ENCODE measurements around the gene ZC3HAV1L. TPM values are rescaled to one million over a fixed set of nuclear protein-coding genes. Genes with fewer than 3 reads are reported as not detected.

The ZC3HAV1L gene, protein sequence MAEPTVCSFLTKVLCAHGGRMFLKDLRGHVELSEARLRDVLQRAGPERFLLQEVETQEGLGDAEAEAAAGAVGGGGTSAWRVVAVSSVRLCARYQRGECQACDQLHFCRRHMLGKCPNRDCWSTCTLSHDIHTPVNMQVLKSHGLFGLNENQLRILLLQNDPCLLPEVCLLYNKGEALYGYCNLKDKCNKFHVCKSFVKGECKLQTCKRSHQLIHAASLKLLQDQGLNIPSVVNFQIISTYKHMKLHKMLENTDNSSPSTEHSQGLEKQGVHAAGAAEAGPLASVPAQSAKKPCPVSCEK
- total RNA-seq = 1 to 10 TPM; 1.2 to 2.4 (median 1.7) TPM
- polyA plus RNA-seq = under 1 TPM; 0.18 to 0.44 (median 0.22) TPM
- long read RNA-seq, donor 1 = 0 reads
- long read RNA-seq, donor 2 = 0 reads

DNA sequence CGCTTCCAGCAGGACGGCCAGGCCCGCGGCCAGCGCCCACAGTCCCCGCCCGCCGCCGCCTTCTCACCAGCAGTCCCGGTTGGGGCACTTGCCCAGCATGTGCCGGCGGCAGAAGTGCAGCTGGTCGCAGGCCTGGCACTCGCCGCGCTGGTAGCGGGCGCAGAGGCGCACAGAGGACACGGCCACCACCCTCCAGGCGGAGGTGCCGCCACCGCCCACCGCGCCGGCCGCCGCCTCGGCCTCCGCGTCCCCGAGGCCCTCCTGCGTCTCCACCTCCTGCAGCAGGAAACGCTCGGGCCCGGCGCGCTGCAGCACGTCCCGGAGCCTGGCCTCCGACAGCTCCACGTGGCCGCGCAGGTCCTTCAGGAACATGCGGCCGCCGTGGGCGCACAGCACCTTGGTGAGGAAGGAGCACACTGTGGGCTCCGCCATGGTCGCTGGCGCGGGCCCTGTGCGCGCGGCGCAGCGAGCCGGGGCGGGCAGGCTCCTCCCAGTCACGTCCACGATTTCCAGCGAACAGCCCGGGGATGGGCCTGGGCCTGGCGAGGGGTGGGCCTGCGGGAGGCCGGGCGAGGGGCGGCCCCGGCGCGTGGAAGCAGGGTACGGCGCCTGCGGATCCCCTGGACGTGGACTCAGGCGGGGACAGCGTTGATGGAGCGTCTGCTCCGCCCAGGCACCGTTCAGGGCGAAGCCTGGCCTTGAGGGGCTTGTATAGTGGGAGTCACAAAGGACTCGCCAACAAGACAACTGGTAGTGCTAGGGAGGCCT is at the start of gene ZC3HAV1L:
ZC3HAV1L (minus strand) TSS at position 457 of the 768 bp plus-strand sequence; CDS start at position 432, 25 bp downstream.
- peak; percentile 68 to 79 (median 74) for ATAC-seq
- Histone ChIP-seq H3K9me3 (no peaks in the 10 kb centered on the region), H3K4me3 (peak within 1 kb of the TSS; percentile 76), H3K36me3 (ENCODE audit: insufficient read depth in 1 of 2, low read depth in 1 of 2) (no peaks in the 10 kb centered on the region), H3K4me1 (no peaks in the 10 kb centered on the region), H3K27ac (peak within 1 kb of the TSS; percentile 63), H3K27me3 (ENCODE audit: insufficient read depth in 3 of 3, low read length in 2 of 3) (peaks cover 0 to 6% (median 0%) of the 10 kb centered on the region in 3 donors)
- intact Hi-C loops (cut with DNase I) = no loop called here
- TF ChIP-seq, protein P1, sequence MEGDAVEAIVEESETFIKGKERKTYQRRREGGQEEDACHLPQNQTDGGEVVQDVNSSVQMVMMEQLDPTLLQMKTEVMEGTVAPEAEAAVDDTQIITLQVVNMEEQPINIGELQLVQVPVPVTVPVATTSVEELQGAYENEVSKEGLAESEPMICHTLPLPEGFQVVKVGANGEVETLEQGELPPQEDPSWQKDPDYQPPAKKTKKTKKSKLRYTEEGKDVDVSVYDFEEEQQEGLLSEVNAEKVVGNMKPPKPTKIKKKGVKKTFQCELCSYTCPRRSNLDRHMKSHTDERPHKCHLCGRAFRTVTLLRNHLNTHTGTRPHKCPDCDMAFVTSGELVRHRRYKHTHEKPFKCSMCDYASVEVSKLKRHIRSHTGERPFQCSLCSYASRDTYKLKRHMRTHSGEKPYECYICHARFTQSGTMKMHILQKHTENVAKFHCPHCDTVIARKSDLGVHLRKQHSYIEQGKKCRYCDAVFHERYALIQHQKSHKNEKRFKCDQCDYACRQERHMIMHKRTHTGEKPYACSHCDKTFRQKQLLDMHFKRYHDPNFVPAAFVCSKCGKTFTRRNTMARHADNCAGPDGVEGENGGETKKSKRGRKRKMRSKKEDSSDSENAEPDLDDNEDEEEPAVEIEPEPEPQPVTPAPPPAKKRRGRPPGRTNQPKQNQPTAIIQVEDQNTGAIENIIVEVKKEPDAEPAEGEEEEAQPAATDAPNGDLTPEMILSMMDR (IDR thresholded peaks at IDR 0.05) = no peak
- peak; percentile 64 to 70 for DNase-seq
- WGBS, 3 donors = 3 to 4% (median 3%) methylated on average over 57 to 82 of the region's 82 CpGs

GRCh38 chr7:139084709-139085108 is 48.9 kb upstream of the ZC3HAV1L start:
- Histone ChIP-seq H3K4me3 (no peak overlapping the region), H3K27me3 (ENCODE audit: insufficient read depth in 3 of 3, low read length in 2 of 3) (no peaks in the 10 kb centered on the region), H3K4me1 (no peaks in the 10 kb centered on the region), H3K36me3 (ENCODE audit: insufficient read depth in 1 of 2, low read depth in 1 of 2) (peaks cover 0 to 56% of the 10 kb centered on the region in 2 donors), H3K27ac (no peak overlapping the region), H3K9me3 (no peaks in the 10 kb centered on the region)
- intact Hi-C loops (cut with DNase I) = no loop called here
- ATAC-seq (no peak), DNase-seq (no peak)
- WGBS, 3 donors = 90 to 94% (median 91%) methylated on average over 5 of the region's 5 CpGs
- TF ChIP-seq, protein P1 (IDR thresholded peaks at IDR 0.05) = no peak

- Histone ChIP-seq H3K36me3 (ENCODE audit: insufficient read depth in 1 of 2, low read depth in 1 of 2) (peaks cover 0 to 61% of the 10 kb centered on the region in 2 donors), H3K27ac (no peak overlapping the region), H3K4me3 (no peak overlapping the region), H3K27me3 (ENCODE audit: insufficient read depth in 3 of 3, low read length in 2 of 3) (no peaks in the 10 kb centered on the region), H3K4me1 (no peaks in the 10 kb centered on the region), H3K9me3 (no peaks in the 10 kb centered on the region)
- DNase-seq (no peak), ATAC-seq (no peak)
- intact Hi-C loops (cut with DNase I) = no loop called here
- TF ChIP-seq, protein P1 (IDR thresholded peaks at IDR 0.05) = no peak
These were observed 45.7 kb upstream of the ZC3HAV1L start for GRCh38 chr7:139081584-139081983.

DNA sequence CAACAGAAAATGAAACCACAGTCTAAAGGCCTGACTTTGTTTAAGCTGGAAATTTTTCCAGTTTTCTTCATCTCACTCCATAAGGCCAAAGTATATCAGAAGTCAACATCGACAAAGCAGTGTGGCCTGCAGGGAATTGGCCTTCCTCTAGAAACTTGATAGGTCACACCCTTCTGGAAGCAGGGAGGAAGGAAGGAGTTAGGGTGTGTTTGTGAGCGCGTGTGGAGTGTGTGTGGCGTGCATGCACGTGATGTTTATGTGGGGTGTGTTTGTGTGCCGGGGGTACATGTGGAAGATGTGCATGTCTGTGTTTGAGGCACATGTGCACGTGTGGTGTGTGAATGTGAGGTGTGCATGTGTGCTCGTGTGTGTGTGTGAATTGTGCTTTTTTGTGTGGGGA is 45.1 kb upstream of the ZC3HAV1L start:
- Histone ChIP-seq H3K36me3 (ENCODE audit: insufficient read depth in 1 of 2, low read depth in 1 of 2) (peaks cover 0 to 65% of the 10 kb centered on the region in 2 donors), H3K9me3 (no peaks in the 10 kb centered on the region), H3K4me3 (no peak overlapping the region), H3K27me3 (ENCODE audit: insufficient read depth in 3 of 3, low read length in 2 of 3) (no peaks in the 10 kb centered on the region), H3K4me1 (no peaks in the 10 kb centered on the region), H3K27ac (no peak overlapping the region)
- TF ChIP-seq, protein P1 (IDR thresholded peaks at IDR 0.05) = no peak
- ATAC-seq = no peak
- intact Hi-C loops (cut with DNase I) = no loop called here
- DNase-seq = no peak
- WGBS, 3 donors = 67 to 70% (median 70%) methylated on average over 8 of the region's 8 CpGs
